ENCODE results near the gene PCGF3. TPM values are rescaled to one million over a fixed set of nuclear protein-coding genes. Genes with fewer than 3 reads are reported as not detected.

Gene PCGF3
- total RNA-seq, 1 donor from 2014 or later: 124 TPM

DNA sequence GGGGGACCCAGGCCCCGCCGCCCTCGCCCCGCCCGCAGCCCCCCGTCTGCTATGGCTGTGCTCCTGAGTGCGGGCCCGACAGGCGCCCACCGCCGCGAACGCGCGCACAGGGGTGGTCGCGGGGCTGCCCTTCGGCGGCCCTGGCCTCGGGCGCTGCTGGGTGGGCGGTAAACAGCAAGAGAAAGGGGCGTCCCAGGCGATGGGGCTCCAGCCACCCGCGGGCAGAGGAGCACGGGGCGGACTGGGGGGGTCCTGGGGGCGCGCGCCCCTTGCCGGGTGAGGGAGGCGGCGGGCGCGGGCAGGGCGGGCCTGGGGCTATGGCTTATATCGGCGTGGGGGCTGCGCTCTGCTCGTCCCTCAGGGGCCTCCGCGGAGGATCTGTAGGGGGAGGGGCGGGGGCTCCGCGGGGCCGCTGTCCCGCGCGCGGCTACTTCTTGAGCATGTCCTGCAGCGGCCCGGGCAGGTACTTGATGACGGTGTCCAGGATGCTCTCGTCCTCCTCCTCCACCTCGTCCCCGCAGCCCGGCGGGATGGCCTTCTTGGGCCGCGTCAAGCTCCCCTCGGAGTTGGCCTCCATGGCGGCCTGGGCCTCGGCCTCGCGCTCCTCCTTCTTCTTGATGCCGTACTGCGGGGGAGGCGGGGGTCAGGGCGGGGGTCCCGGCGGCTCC lies 80.6 kb downstream of the PCGF3 start:
- peaks cover 8 to 22% of the 10 kb centered on the region in 2 donors for H3K4me1 ChIP-seq
- H3K27ac ChIP-seq: peak overlapping the region in 1 of 2 donors; percentile 59
- intact Hi-C loops (cut with DNase I): no loop called here
- DNase-seq (ENCODE audit: low spot score in 2 of 2): no peak
- no peaks in the 10 kb centered on the region for H3K36me3 ChIP-seq
- peaks cover 17% of the 10 kb centered on the region for H3K27me3 ChIP-seq
- H3K4me3 ChIP-seq: peak overlapping the region; percentile 47 to 54
- no peaks in the 10 kb centered on the region for H3K9me3 ChIP-seq
- TF ChIP-seq, protein P1, sequence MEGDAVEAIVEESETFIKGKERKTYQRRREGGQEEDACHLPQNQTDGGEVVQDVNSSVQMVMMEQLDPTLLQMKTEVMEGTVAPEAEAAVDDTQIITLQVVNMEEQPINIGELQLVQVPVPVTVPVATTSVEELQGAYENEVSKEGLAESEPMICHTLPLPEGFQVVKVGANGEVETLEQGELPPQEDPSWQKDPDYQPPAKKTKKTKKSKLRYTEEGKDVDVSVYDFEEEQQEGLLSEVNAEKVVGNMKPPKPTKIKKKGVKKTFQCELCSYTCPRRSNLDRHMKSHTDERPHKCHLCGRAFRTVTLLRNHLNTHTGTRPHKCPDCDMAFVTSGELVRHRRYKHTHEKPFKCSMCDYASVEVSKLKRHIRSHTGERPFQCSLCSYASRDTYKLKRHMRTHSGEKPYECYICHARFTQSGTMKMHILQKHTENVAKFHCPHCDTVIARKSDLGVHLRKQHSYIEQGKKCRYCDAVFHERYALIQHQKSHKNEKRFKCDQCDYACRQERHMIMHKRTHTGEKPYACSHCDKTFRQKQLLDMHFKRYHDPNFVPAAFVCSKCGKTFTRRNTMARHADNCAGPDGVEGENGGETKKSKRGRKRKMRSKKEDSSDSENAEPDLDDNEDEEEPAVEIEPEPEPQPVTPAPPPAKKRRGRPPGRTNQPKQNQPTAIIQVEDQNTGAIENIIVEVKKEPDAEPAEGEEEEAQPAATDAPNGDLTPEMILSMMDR (IDR thresholded peaks at IDR 0.05): no peak

DNA sequence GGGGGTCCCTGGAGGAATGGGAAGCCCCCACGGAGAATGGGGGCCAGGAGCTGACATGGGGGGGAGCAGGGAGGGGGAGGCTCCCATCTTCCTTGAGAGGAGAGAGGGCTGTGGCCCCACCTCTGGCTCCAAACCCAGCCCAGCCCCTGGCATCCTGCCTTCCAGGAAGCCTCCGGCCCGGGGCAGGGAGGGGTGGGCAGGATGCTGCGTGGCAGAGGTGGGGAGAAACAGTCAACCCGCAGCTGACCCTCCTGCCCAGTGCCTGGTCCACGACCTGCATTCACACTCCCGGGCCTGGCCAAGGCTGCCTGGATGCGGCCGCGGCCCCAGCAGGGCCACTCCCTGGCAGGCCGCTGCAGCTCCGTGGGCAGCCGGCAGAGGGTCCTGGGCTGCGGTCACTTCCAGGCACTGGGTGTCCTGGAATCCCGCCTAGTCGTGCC lies 81.2 kb downstream of the PCGF3 start:
- H3K27me3 ChIP-seq: peaks cover 20% of the 10 kb centered on the region
- TF ChIP-seq, protein P1 (IDR thresholded peaks at IDR 0.05): no peak
- H3K4me1 ChIP-seq: peaks cover 8 to 22% of the 10 kb centered on the region in 2 donors

GRCh38 chr4:787561-787981 lies 81.9 kb downstream of the PCGF3 start:
- Histone ChIP-seq H3K36me3 (no peaks in the 10 kb centered on the region), H3K27ac (peak overlapping the region in 1 of 2 donors; percentile 26), H3K27me3 (peaks cover 23% of the 10 kb centered on the region), H3K4me1 (peaks cover 8 to 20% of the 10 kb centered on the region in 2 donors), H3K9me3 (no peaks in the 10 kb centered on the region), H3K4me3 (no peak overlapping the region)
- intact Hi-C loops (cut with DNase I): no loop called here
- DNase-seq (ENCODE audit: low spot score in 2 of 2): no peak
- TF ChIP-seq, protein P1 (IDR thresholded peaks at IDR 0.05): no peak

More for the DNA sequence above, 81.2 kb downstream of the PCGF3 start:
- Histone ChIP-seq H3K27ac (peak overlapping the region in 1 of 2 donors; percentile 59), H3K36me3 (no peaks in the 10 kb centered on the region), H3K4me3 (peak overlapping the region in 1 of 2 donors; percentile 54), H3K9me3 (no peaks in the 10 kb centered on the region)
- no peak for DNase-seq (ENCODE audit: low spot score in 2 of 2)
- intact Hi-C loops (cut with DNase I): no loop called here

DNA sequence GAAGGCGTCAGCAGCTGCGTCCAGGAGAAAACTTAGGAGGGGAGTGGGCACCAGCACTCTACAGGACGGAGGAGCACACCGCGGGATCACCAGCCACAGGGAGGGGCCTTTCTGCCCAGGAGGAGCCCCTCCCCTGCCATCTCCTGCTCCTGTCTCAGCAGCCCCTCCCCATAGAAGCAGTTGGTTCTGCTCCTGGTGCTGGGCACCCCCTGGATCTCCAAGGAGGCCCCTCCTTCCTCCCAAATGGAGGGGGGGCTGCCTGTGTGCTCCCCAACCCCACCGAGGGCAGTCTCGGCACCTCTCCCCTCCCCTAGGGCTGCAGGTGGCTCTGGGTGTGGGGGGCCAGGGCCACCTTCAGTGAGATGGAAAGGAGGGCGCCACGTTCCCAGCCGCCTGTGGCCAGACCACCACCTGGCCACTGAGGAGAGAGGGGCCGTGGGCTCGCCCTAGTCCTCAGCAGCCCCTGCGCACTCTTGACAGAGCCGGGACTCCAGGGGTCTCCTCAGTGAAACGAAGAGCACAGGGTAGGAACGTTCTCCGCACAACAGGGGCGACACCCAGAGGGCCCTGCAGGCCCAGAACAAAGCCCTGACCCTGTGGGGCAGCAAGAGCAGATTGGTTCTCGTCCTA lies 82.5 kb downstream of the PCGF3 start:
- Histone ChIP-seq H3K27me3 (peaks cover 24% of the 10 kb centered on the region), H3K27ac (peak overlapping the region in 1 of 2 donors; percentile 26), H3K9me3 (no peaks in the 10 kb centered on the region), H3K4me1 (peaks cover 8 to 16% of the 10 kb centered on the region in 2 donors), H3K36me3 (no peaks in the 10 kb centered on the region), H3K4me3 (no peak overlapping the region)
- intact Hi-C loops (cut with DNase I): no loop called here
- TF ChIP-seq, protein P1 (IDR thresholded peaks at IDR 0.05): no peak
- no peak for DNase-seq (ENCODE audit: low spot score in 2 of 2)

DNA sequence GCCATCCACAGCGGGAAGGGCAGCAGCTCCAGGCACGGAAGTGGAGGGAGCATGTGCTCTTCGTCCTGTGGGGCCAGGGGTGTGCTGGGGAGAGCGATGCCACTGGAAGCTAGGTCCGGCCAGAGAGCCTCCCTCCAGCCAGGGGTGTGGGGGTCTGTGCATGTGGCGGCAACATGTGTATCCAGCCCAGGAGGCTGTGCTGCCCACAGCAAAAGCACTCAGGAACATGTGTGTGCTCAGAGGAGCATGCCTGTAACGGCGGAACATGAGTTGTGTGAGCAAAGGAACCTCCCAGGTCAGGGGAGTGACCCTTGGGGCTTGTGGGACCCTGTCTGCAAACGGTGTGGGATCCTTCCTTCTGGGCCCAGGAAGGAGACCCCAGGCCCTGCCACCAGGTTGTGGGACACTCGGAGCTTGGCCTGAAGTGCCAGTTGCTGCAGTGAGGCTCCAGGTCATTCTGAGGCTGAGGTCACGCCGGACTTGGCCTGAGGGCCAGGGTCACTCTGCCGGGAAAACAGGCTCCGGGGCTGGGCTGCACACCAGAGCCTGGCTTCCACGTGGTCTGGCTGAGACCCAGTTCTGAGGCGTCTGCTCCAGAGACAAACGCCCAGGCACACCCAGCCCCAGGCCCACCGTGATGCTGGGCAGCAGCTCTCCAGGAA lies 83.1 kb downstream of the PCGF3 start:
- Histone ChIP-seq H3K27me3 (peaks cover 31% of the 10 kb centered on the region), H3K9me3 (no peaks in the 10 kb centered on the region), H3K36me3 (no peaks in the 10 kb centered on the region), H3K4me1 (peaks cover 8 to 15% of the 10 kb centered on the region in 2 donors), H3K4me3 (no peak overlapping the region), H3K27ac (no peak overlapping the region)
- intact Hi-C loops (cut with DNase I): no loop called here
- TF ChIP-seq, protein P1 (IDR thresholded peaks at IDR 0.05): no peak
- DNase-seq (ENCODE audit: low spot score in 2 of 2): no peak

Data from ascending aorta (tissue), 2 donors.